ENCODE measurements around the gene NPAS4. TPM values are rescaled to one million over a fixed set of nuclear protein-coding genes. Genes with fewer than 3 reads are reported as not detected.
A peak's percentile ranks its signal among the peaks of the same experiment; 100 is the strongest.

NPAS4 gene
- total RNA-seq, 1 experiment from 2014 or later, result 1.6 TPM

GRCh38 chr11:66466225-66467033, 45.6 kb downstream of the NPAS4 start, which contains the start of gene PELI3:
Gene PELI3 (plus strand): TSS chr11:66466905. CDS start chr11:66468129, 1,224 bp downstream.
- peak within 1 kb of the TSS; percentile 93 to 94 (median 93) for H3K27ac Mint-ChIP-seq
- H2BK12ac ChIP-seq (ENCODE audit: insufficient read length, low read depth, low read length), result no peak within 1 kb of the TSS
- no peak within 1 kb of the TSS for H4K5ac ChIP-seq (ENCODE audit: insufficient read length, low read depth, low read length)
- peak within 1 kb of the TSS; percentile 34 for H3K9ac ChIP-seq (ENCODE audit: extremely low read depth, insufficient read length, low read length)
- peaks cover 8% of the 10 kb centered on the region for H3K27me3 Mint-ChIP-seq (ENCODE audit: low read depth)
- H2AFZ ChIP-seq (ENCODE audit: low read length), result no peak within 1 kb of the TSS
- no peak within 1 kb of the TSS for H4K8ac ChIP-seq (replicated peaks; ENCODE audit: insufficient read length, low read depth, low read length)
- H3K79me1 ChIP-seq (ENCODE audit: insufficient read depth, low read depth, low read length, poor library complexity, severe bottlenecking), result no peaks in the 10 kb centered on the region
- peak within 1 kb of the TSS; percentile 73 for H3K4me2 ChIP-seq (ENCODE audit: insufficient read depth, insufficient read length, low read length)
- no peaks in the 10 kb centered on the region for H4K20me1 ChIP-seq (ENCODE audit: control insufficient read depth, insufficient read depth, insufficient read length)
- H3K23me2 ChIP-seq (ENCODE audit: insufficient read length, low read depth, low read length, poor library complexity, severe bottlenecking), result peaks cover 6% of the 10 kb centered on the region
- H2BK5ac ChIP-seq (ENCODE audit: insufficient read length, low read length), result no peak within 1 kb of the TSS
- peaks cover 5 to 30% (median 6%) of the 10 kb centered on the region in 3 experiments; a peak in 6 of 7 replicates for H3K36me3 Mint-ChIP-seq (ENCODE audit: insufficient read depth in 1 of 3, low read depth in 3 of 3)
- peak within 1 kb of the TSS; percentile 82 to 92 for H3K4me3 Mint-ChIP-seq
- no peak within 1 kb of the TSS for H3T11ph ChIP-seq (ENCODE audit: low read length)
- peak within 1 kb of the TSS; percentile 48; the same call in 1 of the 2 replicates for H3K14ac ChIP-seq (ENCODE audit: insufficient read depth, low read length)
- no peaks in the 10 kb centered on the region for H3K9me3 ChIP-seq (ENCODE audit: control insufficient read depth, low read depth, low read length)
- DNase-seq, result peak; percentile 93
- H3K56ac ChIP-seq (ENCODE audit: insufficient read length, low read depth, low read length), result no peak within 1 kb of the TSS
- no peak within 1 kb of the TSS for H2AK5ac ChIP-seq (ENCODE audit: insufficient read length, low read length)
- no peak within 1 kb of the TSS for H4K91ac ChIP-seq (ENCODE audit: insufficient read length, low read depth, low read length)
- no peak within 1 kb of the TSS for H3K23ac ChIP-seq (ENCODE audit: insufficient read length, low read depth, low read length)
- no peak within 1 kb of the TSS for H2BK120ac ChIP-seq (ENCODE audit: low read depth, low read length, poor library complexity, severe bottlenecking)
- H3K79me2 ChIP-seq (ENCODE audit: insufficient read depth, low read length), result no peaks in the 10 kb centered on the region
- H3K4ac ChIP-seq (ENCODE audit: low read depth, low read length), result no peak within 1 kb of the TSS
- H3K4me1 Mint-ChIP-seq, result peaks cover 21 to 36% of the 10 kb centered on the region in 2 experiments
- WGBS (ENCODE audit: extremely low coverage, insufficient read length, low lambda C conversion rate), result no CpG with 5 or more reads among the region's 63 CpGs
- H3K27ac ChIP-seq (ENCODE audit: insufficient read length, low read depth, low read length), result no peak within 1 kb of the TSS
- TF ChIP-seq CTCF (conservative IDR thresholded peaks at IDR 0.05), result no peak
- H2BK20ac ChIP-seq (ENCODE audit: low read depth, low read length, poor library complexity, severe bottlenecking), result no peak within 1 kb of the TSS
- H3K18ac ChIP-seq (ENCODE audit: insufficient read length, low read depth, low read length), result no peak within 1 kb of the TSS
- H3K9me3 Mint-ChIP-seq, result peaks cover 14 to 22% of the 10 kb centered on the region in 2 experiments; a peak in 4 of 5 replicates
- H3K27me3 ChIP-seq (ENCODE audit: insufficient read depth, low read length), result no peaks in the 10 kb centered on the region
- no peaks in the 10 kb centered on the region; the same call in 1 of the 2 replicates for H3K4me1 ChIP-seq (ENCODE audit: insufficient read depth, low read length)
- no peak within 1 kb of the TSS for H2BK15ac ChIP-seq (ENCODE audit: low read depth, low read length)
